Fibroblast of pulmonary artery (primary cell): ENCODE data around the gene VSTM5.

ENCODE experiments used
- DNase-seq: peaks from one replicate; pipeline ENCODE4 v3.0.0-alpha.2; 2010; ENCODE audit warnings: low read depth
- H3K4me3 ChIP-seq: replicated peaks from 2 replicates; pipeline ENCODE4 v1.5.1; 2011; ENCODE audit warnings: low read depth, mild to moderate bottlenecking, control low read depth, low read length, moderate library complexity
- TF ChIP-seq, protein P1 (sequence below): IDR thresholded peaks from 2 replicates; pipeline ENCODE4 v1.5.1; 2011; ENCODE audit warnings: mild to moderate bottlenecking, control low read depth, low read length, inconsistent platforms; ENCODE audit errors: missing control alignments

Gene VSTM5

DNA sequence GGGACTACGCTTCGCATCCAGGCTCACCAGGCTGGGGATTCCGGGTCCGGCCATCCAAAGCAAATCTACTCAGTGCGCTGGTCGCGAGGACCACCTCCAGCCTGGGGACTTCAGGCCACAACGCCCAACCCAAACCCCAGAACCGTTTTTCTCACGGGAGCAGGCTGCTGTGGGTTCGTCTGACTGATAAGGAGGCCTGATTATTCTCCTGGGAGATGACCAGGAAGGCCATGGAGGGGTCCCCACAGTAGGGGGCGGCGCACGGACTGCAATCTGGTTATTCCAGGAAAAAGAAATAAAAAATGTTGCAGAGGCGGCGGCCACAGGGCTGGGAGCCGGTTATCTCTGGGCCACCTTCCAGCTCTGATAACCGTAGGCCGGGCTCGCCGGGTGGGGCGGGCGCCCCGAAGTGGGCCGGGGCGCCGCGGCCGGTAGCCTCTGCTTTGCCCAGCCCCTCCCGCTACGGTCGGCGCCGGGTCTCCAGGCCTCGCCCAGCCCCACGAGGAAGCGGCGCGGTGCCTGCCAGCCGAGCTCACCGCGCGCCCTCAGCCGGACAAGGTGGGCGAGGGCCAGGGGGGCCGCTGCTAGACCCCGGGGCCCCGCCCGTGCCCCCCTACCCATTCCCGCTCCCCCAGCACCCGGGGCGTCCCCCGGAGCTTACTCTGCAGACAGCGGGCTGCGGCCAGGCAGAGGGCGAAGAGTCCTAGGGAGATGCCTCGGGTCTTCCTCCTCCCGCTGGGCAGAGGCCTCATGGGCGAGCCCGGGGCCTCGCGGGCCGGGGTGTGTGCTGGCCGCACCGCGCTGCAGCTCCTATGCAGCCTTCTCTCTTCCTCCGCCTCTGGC lies 446 bp downstream of the VSTM5 start:
- peak; percentile 15 for DNase-seq
- TF ChIP-seq, protein P1, sequence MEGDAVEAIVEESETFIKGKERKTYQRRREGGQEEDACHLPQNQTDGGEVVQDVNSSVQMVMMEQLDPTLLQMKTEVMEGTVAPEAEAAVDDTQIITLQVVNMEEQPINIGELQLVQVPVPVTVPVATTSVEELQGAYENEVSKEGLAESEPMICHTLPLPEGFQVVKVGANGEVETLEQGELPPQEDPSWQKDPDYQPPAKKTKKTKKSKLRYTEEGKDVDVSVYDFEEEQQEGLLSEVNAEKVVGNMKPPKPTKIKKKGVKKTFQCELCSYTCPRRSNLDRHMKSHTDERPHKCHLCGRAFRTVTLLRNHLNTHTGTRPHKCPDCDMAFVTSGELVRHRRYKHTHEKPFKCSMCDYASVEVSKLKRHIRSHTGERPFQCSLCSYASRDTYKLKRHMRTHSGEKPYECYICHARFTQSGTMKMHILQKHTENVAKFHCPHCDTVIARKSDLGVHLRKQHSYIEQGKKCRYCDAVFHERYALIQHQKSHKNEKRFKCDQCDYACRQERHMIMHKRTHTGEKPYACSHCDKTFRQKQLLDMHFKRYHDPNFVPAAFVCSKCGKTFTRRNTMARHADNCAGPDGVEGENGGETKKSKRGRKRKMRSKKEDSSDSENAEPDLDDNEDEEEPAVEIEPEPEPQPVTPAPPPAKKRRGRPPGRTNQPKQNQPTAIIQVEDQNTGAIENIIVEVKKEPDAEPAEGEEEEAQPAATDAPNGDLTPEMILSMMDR, result no peak
- H3K4me3 ChIP-seq, result peak overlapping the region; percentile 37

DNA sequence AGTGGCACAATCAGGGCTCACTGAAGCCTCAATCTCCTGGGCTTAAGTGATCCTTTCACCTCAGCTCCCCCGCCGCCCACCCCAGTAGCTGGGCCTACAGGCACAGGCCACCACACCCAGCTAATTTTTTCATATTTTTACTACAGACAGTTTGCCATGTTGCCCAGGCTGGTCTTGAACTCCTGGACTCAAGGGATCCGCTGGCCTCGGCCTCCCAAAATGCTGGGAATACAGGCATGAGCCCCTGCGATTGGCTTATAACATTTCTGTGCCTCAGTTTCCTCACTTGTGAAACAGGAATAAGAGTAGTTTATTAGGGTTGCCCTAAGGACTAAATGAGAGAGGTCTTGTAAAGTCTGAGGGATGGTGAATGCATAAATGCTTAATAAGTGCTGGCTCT lies 1.2 kb downstream of the VSTM5 start:
- TF ChIP-seq, protein P1, result no peak
- no peak for DNase-seq
- H3K4me3 ChIP-seq, result no peak overlapping the region

DNA sequence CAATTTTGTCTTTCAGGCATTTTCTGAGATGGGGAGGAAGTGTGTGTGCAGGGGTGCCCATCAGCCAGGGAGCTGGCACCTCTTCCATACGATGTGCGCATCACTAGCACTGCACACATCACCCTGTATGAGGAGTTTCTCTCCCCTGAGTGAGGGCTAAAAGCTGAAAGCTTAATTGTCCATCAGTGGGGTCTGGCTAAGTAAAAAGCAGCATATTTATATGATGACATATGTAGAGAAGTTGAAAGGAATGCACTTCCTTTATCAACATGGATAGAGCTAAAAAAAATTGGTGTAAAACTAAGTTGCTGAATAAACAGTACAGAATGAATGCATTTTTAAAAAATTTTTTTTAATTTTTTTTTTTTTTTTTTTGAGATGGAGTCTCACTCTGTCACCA lies 4.0 kb downstream of the VSTM5 start:
- DNase-seq, result no peak
- TF ChIP-seq, protein P1, result no peak
- H3K4me3 ChIP-seq, result no peak overlapping the region

DNA sequence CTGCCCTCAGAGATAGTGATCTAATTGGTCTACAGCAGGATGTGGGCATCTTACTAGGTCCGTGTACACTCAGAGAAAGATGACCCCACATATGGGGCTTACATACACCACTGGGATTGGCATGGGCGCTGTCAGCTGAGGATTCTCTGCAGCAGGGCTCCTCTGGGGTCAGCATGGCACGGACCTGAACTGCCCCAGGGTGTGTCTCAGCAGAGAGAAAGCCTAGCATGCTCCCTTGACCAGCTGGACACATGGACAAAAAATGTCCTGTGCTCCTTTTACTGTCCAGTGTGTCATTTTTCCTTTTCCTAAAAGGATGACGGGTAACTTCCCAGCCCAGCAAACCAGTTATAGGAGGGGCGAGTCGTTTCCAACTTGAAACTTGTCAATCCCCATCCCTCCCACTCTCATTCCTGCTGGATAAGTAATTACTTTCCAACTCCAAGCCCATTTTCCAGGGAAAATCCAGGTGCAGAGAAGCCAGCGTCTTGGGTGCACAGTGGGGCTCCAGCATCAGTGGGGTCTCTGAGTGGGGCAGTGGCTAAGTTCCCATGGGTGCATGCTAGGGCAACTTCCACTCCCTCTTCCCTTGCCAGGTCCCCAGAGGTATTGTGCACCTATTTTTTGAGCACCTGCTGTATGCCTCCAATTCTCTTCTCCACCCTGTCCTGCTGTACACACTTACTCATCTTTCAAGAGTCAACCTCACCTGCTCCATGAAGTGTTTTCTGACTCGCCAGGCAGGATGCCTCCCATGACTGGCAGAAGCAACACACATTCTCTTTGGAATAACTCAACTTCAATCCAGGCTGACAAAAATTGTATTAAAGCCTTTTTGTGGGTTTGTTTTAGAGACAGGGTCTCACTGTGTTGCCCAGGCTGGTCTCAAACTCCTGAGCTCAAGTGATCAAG lies 5.0 kb downstream of the VSTM5 start:
- no peak overlapping the region for H3K4me3 ChIP-seq
- TF ChIP-seq, protein P1, result no peak
- no peak for DNase-seq

DNA sequence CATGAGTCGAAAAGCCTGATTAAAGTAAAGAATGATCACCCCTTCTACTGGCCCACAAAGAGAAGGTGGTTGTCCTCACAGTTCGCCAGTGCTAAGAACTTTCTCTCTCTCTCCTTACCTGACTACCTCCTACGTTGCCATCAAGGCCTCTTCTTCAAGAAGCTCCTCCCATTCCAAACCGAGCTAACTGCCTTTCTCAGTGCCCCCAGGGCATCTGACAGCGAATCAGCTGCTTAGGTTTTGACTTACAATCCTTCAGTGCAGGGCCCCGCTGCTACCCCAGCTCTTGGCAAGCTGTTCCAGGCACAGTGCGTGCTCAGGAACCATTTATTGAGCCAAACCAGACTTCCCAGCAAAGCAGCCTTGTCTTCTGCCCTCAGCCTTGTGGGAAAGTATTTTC lies 5.8 kb downstream of the VSTM5 start:
- no peak overlapping the region for H3K4me3 ChIP-seq
- TF ChIP-seq, protein P1, result no peak
- no peak for DNase-seq

DNA sequence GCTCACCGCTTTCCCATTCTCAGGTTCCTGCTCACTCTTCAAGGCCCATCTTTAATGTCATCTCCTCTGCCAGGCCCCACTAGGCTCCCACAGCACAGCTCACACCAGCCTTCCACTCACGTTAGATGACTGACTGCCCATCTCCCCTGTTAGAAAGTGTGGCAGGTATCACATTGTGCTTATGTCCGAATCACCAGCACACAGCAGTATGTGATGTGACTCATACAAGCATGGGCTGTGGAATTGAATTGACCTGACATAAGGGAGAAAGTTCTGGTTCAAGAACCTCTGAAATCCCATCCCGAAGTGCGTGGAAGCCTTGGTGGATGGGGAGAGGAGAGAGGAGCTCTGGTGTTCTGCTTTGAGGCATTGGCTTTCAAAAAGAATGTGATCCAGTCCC lies 6.5 kb downstream of the VSTM5 start:
- TF ChIP-seq, protein P1, result no peak
- DNase-seq, result no peak
- H3K4me3 ChIP-seq, result no peak overlapping the region
